Loucy (cell line): ENCODE measurements around the gene HAUS6.

Experiments
- CTCF ChIP-seq: fragments of 200-600 bp; sonication (generic); conservative IDR thresholded peaks from 2 replicates; pipeline ENCODE4 v1.5.1; 2014; ENCODE audit warnings: mild to moderate bottlenecking, antibody characterized with exemption, low read length
- EZH2phosphoT487 ChIP-seq: fragments of 200-600 bp; IDR thresholded peaks from 2 replicates; pipeline ENCODE4 v1.6.1; 2018; ENCODE audit warnings: antibody characterized with exemption, mild to moderate bottlenecking, moderate library complexity, borderline replicate concordance

DNA sequence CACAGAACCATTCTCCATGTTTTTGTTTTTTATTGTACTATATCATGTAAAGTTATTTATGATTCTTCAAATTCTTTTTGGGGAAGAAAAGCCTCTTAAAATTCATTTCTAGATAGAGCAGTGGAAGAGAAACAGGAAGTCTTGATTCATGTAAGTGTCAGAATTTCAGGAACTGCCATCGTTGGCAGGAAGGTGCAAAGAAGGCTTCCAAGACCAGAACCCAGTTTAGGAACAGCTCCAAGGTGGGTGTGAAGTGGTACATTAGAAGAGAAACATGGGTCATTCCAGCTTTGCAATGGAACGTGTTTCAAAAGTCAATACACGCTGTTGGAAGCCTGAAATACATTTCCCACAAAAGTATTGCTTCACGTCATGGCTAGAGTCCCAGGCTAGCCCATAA, 84.5 kb downstream of the HAUS6 start:
- TF ChIP-seq CTCF (no peak), EZH2phosphoT487 (no peak)
